HG02678 (cell line): ENCODE measurements around the gene FNDC4.
"Not testable (repeated sequence)": the region's sequence is repeated elsewhere in the genome, so short reads cannot be mapped to it uniquely, and the experiment has no call there.

Source experiments
- ATAC-seq: cut with Tn5 transposase; IDR thresholded peaks from one replicate; pipeline ENCODE4 v1.9.1; 2021; ENCODE audit warnings: mild to moderate bottlenecking, moderate library complexity; ENCODE audit not compliant: unreplicated experiment

The FNDC4 gene, protein sequence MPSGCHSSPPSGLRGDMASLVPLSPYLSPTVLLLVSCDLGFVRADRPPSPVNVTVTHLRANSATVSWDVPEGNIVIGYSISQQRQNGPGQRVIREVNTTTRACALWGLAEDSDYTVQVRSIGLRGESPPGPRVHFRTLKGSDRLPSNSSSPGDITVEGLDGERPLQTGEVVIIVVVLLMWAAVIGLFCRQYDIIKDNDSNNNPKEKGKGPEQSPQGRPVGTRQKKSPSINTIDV

GRCh38 chr2:27494944-27495554, at the start of gene FNDC4:
FNDC4 (minus strand) TSS chr2:27495200; CDS start chr2:27494679, 521 bp downstream.
- ATAC-seq = no peak

DNA sequence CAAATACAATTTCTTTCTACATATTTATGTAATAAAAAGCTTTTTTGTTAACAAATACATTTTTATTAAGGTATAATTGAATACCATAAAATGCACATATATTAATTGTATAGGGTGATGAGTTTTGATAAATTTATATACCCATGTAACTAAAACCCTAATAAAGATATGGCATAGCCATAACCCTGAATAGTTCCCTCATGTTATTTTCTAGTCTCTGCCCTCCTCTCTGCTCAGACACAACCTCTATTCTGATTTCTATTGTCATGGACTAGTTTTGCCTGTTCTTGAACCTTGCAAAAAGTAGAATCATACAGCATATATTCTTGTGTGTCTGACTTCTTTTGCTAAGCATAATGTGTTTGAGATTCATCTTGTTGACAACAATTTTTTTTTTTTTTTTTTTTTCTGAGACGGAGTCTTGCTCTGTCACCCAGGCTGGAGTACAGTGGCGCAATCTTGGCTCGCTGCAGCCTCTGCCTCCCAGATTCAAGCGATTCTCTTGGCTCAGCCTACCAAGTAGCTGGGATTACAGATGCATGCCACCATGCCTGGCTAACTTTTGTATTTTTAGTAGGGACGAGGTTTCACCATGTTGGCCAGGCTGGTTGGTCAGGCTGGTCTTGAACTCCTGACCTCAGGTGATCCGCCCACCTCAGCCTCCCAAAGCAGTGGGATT, 49.3 kb upstream of the FNDC4 start:
- ATAC-seq = no peak

DNA sequence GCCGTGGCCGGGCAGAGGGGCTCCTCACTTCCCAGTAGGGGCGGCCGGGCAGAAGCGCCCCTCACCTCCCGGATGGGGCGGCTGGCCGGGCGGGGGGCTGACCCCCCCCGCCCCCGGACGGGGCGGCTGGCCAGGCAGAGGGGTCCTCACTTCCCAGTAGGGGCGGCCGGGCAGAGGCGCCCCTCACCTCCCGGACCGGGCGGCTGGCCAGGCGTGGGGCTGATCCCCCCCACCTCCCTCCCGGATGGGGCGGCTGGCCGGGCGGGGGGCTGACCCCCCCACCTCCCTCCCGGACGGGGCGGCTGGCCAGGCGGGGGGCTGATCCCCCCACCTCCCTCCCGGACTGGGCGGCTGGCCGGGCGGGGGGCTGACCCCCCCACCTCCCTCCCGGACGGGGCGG, 44.6 kb upstream of the FNDC4 start:
- not testable (repeated sequence) for ATAC-seq

GRCh38 chr2:27538839-27539450, 43.9 kb upstream of the FNDC4 start:
- ATAC-seq = not testable (repeated sequence)

DNA sequence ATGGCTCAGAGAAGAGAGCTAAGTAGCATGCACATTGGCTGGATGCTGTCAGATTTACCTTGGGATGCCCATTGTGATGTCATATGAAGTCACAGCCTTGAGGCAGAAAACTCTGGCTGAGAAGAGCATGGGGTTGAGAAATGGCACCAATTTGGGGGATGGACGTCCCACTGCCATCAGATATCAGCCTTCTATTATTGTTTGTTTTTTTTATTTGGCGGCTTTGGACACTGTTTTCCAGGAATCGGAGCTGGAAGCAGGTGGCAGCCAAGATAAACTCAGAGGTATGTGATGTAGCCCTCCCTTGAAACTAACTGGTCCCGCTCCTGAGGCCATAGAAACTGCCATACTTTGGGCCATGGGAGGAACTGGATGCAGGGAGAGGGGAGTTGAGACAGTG, 42.3 kb upstream of the FNDC4 start:
- ATAC-seq = no peak

DNA sequence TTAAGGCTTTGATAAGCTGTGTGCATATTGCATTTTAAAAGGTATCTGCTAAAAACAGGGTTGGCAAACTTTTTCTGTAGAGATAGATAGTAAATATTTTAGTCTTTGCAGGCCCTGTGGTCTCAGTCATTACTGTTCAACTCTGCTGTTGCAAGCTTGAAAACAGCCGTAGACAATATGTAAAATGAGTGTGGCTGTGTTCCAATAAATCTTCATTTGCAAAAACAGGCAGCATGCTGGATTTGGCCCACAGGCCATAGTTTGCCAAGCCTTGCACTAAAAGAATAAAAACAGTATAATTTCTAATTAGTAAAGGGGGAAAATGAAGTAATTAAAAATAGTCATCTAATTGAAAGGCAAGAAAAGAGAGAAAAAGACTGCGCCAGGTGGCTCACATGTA, 37.0 kb upstream of the FNDC4 start:
- ATAC-seq = no peak

GRCh38 chr2:27527182-27527581, 32.2 kb upstream of the FNDC4 start:
- no peak for ATAC-seq

- no peak for ATAC-seq
Observed at GRCh38 chr2:27522400-27522945, 27.5 kb upstream of the FNDC4 start.

- ATAC-seq = no peak
Observed at GRCh38 chr2:27520316-27520715, 25.3 kb upstream of the FNDC4 start.

DNA sequence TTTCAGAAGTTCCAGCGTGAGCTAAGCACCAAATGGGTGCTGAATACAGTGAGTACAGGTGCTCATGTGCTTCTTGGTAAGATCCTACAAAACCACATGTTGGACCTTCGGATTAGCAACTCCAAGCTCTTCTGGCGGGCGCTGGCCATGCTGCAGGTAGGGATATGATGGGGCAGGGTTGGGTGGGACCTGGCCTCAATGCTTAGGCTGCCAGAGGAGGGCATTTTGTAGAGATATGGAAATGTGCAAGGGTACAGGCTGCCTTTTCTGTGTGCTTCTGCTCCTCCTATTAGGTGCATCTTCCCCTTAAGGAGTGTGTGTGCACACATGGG, 23.7 kb upstream of the FNDC4 start:
- ATAC-seq = no peak

- no peak for ATAC-seq
Observed at GRCh38 chr2:27518113-27518781, 23.2 kb upstream of the FNDC4 start.

DNA sequence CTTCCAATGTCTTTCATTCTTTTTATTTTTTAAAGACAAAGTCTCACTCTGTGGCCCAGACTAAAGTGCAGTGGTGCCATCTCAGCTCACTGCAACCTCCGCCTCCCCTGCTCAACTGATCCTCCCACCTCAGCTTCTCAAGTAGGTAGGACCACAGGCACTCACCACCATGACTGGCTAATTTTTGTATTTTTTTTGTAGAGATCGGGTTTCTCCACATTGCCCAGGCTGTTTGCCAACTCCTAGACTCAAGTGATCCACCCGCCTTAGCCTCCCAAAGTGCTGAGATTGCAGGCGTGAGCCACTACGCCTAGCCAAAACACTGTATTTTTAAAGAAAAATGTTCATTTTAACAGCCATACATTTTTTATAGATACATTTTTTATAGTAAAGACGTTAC, 14.3 kb upstream of the FNDC4 start:
- no peak for ATAC-seq

- no peak for ATAC-seq
Observed at GRCh38 chr2:27507293-27507692, 12.3 kb upstream of the FNDC4 start.

DNA sequence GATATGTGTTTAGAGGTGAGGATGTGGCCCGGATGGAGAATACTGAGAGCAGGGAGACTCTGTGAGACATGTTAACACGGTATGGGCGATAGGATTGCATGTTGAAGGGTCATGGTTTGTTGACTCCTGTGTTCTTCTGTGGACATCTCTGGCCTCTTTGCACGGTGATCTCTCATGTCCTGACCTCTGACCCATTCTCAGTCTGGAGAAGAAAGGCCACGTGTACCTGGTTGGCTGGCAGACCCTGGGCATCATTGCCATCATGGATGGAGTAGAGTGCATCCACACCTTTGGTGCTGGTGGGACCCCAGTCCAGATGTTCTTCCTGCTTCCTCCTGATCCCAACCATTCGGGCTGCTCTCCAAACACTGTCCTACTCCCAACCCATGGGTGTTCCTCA, 11.6 kb upstream of the FNDC4 start:
- ATAC-seq = no peak

GRCh38 chr2:27502142-27502541, 7.1 kb upstream of the FNDC4 start:
- no peak for ATAC-seq

DNA sequence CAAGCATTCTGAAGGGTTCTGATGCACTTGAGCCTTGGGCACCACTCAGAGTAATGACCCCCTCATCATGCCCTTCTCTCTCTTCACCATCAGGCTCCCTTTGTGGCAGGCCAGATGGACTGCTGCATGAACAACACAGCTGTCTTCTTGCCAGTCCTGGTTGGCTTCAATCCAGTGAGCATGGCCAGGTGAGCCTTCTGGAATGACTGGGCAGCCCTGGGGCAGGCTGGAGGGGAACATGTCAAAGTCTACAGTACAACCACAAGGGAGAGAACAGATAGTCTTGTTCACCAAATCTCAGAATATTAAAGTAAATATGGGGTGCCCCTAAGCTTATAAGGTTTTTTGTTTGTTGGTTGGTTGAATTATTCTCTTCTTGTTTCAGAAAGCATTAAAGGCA, 6.0 kb upstream of the FNDC4 start:
- ATAC-seq = no peak

- ATAC-seq = no peak
Observed at GRCh38 chr2:27498975-27499374, 4.0 kb upstream of the FNDC4 start.

DNA sequence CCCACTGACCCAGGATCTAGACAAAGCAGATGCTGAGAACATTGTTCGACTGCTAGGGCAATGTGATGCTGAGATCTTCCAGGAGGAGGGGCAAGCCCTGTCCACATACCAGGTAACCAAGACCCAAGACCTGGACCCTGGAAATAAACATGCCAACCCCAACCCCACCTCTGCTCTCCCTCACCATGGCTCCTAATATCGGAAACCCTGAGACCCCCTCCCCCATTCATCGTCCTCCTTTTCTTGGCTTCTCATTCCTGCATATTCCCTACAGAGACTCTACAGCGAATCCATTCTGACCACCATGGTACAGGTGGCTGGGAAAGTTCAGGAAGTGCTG, 2.3 kb upstream of the FNDC4 start:
- no peak for ATAC-seq

DNA sequence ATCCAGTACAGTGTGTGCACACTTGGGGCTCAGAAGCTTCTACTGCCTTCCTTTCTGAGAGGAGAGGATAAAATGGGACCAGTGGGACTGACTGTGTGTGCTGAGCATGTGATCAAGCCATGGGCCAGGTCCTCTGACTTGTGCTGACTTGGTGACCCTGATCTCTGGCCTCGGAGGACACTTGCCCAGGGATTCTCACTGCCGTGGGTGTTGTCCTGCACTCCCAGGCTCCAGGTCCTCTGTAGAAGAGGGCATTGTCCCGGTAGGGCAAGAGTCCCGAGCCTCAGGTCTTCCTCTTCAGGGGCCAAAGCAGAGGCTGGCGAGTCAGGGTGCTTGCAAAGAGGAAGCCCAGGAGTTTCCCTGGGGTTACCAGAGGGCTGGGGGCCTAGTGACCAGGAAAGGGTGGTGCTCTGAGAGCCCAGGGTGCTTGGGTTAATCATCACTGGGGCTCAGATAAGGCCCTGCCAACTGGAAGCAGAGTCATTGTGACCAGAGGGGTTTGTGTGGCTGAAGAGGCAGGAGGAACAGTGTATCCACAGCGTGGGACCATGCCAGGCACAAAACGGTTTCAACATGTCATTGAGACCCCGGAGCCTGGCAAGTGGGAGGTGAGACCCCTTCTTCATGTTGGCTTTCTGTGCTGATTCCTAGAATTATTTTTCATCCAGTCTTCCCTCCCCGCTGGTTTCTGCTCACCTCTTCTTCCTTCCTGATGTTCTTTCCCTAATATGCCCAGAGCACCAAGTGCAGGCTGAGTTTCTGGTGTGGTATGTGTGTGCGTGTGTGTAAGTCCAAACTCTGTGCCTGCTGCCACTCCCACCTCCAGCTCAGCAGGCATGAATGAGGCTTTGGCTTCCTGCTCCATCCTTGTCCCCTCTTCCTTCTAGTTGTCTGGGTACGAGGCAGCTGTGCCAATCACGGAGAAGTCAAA, 1.6 kb upstream of the FNDC4 start, which contains the start of gene GCKR:
Gene GCKR, plus strand, starts transcription at position 483 of the 931 bp plus-strand sequence. Its CDS starts 66 bp downstream, at position 549.
- ATAC-seq = no peak

DNA sequence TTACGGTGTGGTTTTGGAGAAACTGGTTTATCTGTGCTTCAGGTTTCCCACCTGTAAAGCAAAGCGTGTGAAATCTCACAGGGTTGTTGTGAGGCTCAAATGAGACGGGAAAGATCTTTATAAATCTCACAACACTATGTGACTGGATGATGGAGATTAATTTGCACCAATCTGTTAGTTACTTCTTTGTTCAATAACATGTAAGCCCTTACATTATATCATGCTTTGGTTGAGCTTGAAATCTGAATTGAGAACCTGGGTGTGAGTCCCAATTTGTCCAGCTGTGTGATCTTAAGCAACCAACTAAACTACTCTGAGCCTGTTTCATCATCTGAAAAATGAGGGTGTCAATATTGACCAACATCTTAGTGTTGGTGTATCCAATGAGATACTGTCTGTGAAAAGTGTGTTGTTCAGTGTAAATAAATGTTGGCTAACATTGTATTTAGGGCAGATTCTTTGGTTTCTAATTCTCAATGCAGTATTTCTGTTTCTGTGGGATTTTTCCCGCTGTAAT, 898 bp upstream of the FNDC4 start:
- no peak for ATAC-seq
